Testis (tissue), 3 donors: ENCODE data around the gene DBF4B. TPM values are rescaled to one million over a fixed set of nuclear protein-coding genes. Genes with fewer than 3 reads are reported as not detected.

Experiments used
- DNase-seq: peaks from one replicate; pipeline ENCODE4 v3.0.0-alpha.2; 2019
- H3K27ac ChIP-seq, 2 donors: fragments of 200-600 bp; sonication (generic); one replicate each; pipeline ENCODE4 v1.5.1; 2019
- H3K27me3 ChIP-seq: fragments of 200-600 bp; sonication (generic); one replicate; pipeline ENCODE4 v1.5.1; 2019
- H3K36me3 ChIP-seq: fragments of 200-600 bp; sonication (generic); one replicate; pipeline ENCODE4 v1.5.1; 2017; ENCODE audit warnings: low read depth; ENCODE audit errors: missing control alignments
- H3K4me1 ChIP-seq: fragments of 200-600 bp; sonication (generic); one replicate; pipeline ENCODE4 v1.5.1; 2019
- H3K4me3 ChIP-seq, 2 donors: fragments of 200-600 bp; sonication (generic); one replicate each; pipeline ENCODE4 v1.5.1; 2017 to 2019
- H3K9me3 ChIP-seq: fragments of 200-600 bp; sonication (generic); one replicate; pipeline ENCODE4 v1.5.1; 2017
- POLR2A ChIP-seq: fragments of 450-650 bp; IDR thresholded peaks from one replicate; pipeline ENCODE4 v1.6.1; 2017; ENCODE audit warnings: antibody characterized with exemption, mild to moderate bottlenecking, moderate library complexity
- WGBS, 2 donors: methylation state at CpG; one replicate each; pipeline ENCODE4 v1.1.5; 2018; 5-methylcytosine and 5-hydroxymethylcytosine counted together
- intact Hi-C: fragments of 100-400 bp; cut with DNase I; formaldehyde crosslinking; loops from one replicate; pipeline ENCODE4 v1.15.1; 2023; ENCODE audit warnings: low total_unique reads
- polyA plus RNA-seq: library from polyadenylated mRNA; stranded (reverse); fragments of 350-450 nt; fragmentation: Illumina TruSeq; extraction: RNeasy Lipid Tissue Mini Kit (QIAGEN cat#74804); gene quantifications from one replicate; pipeline ENCODE4 v1.2.3, GENCODE V29; 2014; ENCODE audit warnings: low read depth, low replicate concordance; ENCODE audit not compliant: insufficient read depth
- total RNA-seq, 2 donors: library from RNA; depleted of rRNA; stranded (reverse); fragments of >200 nt; gene quantifications; one replicate each; pipeline ENCODE4 v1.2.3, GENCODE V29; 2016
- TF ChIP-seq, protein P1 (sequence below), 3 experiments: fragments of 450-650 bp in 2 of 3; fragments of 200-600 bp in 1 of 3; sonication (generic) in 1 of 3; IDR thresholded peaks; one replicate each; pipeline ENCODE4 v1.5.1; 2016 to 2019; ENCODE audit warnings: antibody characterized with exemption in 3 of 3, mild to moderate bottlenecking in 2 of 3, moderate library complexity in 1 of 3

Gene DBF4B
- total and polyA plus RNA-seq, 3 donors from 2014 or later: 47.3 to 55.1 (median 50.2) TPM

DNA sequence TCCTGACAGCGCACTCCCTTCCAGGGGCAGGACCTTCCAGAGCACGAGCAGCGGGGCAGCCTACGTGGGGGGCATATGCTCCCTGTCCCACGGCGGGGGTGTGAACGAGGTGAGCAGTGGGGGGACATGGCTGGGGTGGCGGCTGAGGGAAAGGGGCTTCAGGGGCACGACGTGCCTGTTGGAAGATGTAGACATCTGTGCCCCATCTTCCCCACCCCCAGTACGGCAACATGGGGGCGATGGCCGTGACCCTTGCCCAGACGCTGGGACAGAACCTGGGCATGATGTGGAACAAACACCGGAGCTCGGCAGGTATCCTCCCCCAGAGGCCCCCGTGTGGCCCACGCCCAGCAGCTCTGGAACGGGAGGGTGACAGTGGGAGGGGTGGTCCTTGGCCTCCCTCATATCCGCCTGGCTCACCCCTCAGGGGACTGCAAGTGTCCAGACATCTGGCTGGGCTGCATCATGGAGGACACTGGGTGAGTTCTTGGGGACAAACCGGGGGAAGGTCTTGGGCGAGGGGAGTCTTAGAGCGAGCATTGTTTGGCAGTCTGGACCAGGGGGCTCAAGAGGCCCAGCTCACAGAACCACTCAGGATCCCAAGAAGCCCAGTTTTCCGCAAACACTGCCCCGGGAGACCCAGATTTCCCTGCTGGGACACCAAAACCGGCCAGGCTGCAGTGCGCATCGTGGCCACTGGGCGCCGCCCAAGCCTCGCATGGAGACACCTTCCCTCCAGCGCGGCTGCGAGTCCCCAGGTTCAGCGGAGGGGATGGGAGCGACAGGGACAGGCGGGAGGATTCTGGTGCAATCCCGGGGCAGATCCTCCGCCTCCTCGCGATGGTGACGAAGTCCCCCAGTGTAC, 66.0 kb downstream of the DBF4B start:
- peak; percentile 94 for DNase-seq
- no peak for TF ChIP-seq POLR2A
- TF ChIP-seq, protein P1, sequence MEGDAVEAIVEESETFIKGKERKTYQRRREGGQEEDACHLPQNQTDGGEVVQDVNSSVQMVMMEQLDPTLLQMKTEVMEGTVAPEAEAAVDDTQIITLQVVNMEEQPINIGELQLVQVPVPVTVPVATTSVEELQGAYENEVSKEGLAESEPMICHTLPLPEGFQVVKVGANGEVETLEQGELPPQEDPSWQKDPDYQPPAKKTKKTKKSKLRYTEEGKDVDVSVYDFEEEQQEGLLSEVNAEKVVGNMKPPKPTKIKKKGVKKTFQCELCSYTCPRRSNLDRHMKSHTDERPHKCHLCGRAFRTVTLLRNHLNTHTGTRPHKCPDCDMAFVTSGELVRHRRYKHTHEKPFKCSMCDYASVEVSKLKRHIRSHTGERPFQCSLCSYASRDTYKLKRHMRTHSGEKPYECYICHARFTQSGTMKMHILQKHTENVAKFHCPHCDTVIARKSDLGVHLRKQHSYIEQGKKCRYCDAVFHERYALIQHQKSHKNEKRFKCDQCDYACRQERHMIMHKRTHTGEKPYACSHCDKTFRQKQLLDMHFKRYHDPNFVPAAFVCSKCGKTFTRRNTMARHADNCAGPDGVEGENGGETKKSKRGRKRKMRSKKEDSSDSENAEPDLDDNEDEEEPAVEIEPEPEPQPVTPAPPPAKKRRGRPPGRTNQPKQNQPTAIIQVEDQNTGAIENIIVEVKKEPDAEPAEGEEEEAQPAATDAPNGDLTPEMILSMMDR (IDR thresholded peaks at IDR 0.05): peak; percentile 94 to 99 (median 98)
- Histone ChIP-seq H3K27ac (no peak overlapping the region), H3K27me3 (no peaks in the 10 kb centered on the region), H3K4me1 (peaks cover 6% of the 10 kb centered on the region), H3K36me3 (no peaks in the 10 kb centered on the region), H3K9me3 (no peaks in the 10 kb centered on the region), H3K4me3 (peak overlapping the region; percentile 37 to 59)
- intact Hi-C loops: loop anchor here (5.0 to 10.0 kb wide), 3 partner anchors 88 to 350 kb away; no protein-coding TSS in a partner anchor
- WGBS, 2 donors: 23 to 26% methylated on average over 13 to 42 of the region's 42 CpGs

DNA sequence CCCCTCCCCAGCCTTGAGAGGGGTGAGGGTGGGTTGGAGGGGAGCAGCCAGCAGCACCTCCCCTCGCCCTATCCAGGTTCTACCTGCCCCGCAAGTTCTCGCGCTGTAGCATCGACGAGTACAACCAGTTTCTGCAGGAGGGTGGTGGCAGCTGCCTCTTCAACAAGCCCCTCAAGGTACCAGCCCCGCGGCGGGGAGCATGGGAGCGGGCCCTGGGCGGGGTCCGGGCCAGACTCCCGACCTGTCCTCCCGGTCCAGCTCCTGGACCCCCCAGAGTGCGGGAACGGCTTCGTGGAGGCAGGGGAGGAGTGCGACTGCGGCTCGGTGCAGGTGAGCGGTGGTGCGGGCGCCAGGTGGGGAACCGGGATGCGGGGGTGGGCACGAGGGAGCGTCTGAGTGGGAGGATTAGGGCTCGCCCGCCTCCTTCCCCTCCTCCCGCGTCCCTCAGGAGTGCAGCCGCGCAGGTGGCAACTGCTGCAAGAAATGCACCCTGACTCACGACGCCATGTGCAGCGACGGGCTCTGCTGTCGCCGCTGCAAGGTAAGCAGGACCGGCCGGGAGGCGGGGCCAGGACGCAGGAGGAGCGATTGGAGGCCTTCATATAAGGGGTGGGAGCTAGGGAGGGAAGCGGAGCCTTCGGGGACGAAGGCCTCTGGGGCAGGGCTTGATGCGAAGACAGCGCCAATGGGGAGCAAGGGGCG, 66.8 kb downstream of the DBF4B start:
- H3K4me1 ChIP-seq: peaks cover 6% of the 10 kb centered on the region
- TF ChIP-seq, protein P1 (IDR thresholded peaks at IDR 0.05): peak in 1 of 3 experiments; percentile 9
- no peak for TF ChIP-seq POLR2A
- no peaks in the 10 kb centered on the region for H3K9me3 ChIP-seq
- 0% methylated on average over 18 to 49 of the region's 50 CpGs for WGBS, 2 donors
- intact Hi-C loops: loop anchor here (5.0 to 10.0 kb wide), 3 partner anchors 87 to 350 kb away; no protein-coding TSS in a partner anchor
- DNase-seq: peak; percentile 97
- peak overlapping the region; percentile 37 to 59 for H3K4me3 ChIP-seq
- H3K27me3 ChIP-seq: no peaks in the 10 kb centered on the region
- no peaks in the 10 kb centered on the region for H3K36me3 ChIP-seq
- no peak overlapping the region for H3K27ac ChIP-seq

DNA sequence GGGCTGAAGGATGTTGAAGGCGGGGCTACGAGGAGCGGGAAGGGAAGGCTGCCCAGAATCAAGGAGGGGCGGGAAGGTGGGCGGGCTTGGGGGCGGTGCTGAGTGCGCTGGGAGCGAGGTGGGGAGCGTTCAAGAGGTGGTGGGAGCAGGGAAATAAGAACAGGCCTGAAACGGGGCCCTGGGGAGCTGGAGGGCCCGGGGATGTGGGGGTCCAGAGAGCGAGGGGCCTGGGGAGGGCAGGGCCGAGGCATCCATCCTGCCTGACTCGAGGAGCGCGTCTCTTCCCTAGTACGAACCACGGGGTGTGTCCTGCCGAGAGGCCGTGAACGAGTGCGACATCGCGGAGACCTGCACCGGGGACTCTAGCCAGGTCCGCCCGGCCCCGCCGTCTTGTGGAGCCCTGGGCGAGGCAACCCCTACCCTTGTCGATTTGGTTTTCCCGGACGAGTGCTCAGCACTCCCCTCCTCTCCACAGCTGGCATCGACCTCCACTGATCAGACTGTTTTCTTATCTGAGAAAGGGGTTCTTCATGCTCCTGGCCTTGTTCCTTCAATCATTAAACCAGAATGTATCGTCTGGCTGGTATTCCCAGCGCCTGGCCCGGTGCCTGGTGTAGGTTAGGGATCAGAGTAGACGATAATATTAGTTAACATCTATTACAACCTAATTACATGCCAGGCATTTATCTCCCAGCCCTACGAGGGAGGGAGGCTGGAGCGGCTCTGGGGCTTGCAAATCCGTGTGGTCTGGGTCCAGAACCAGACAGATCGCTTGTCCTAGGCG, 67.6 kb downstream of the DBF4B start:
- Histone ChIP-seq H3K4me3 (peak overlapping the region; percentile 37 to 59), H3K9me3 (no peaks in the 10 kb centered on the region), H3K36me3 (no peaks in the 10 kb centered on the region), H3K4me1 (peaks cover 6% of the 10 kb centered on the region), H3K27ac (peak overlapping the region in 1 of 2 donors; percentile 18), H3K27me3 (no peaks in the 10 kb centered on the region)
- 6 to 9% methylated on average over 41 to 42 of the region's 43 CpGs for WGBS, 2 donors
- TF ChIP-seq, protein P1 (IDR thresholded peaks at IDR 0.05): no peak
- intact Hi-C loops: loop anchor here (5.0 to 10.0 kb wide), 3 partner anchors 86 to 349 kb away; no protein-coding TSS in a partner anchor
- peak; percentile 38 for DNase-seq

DNA sequence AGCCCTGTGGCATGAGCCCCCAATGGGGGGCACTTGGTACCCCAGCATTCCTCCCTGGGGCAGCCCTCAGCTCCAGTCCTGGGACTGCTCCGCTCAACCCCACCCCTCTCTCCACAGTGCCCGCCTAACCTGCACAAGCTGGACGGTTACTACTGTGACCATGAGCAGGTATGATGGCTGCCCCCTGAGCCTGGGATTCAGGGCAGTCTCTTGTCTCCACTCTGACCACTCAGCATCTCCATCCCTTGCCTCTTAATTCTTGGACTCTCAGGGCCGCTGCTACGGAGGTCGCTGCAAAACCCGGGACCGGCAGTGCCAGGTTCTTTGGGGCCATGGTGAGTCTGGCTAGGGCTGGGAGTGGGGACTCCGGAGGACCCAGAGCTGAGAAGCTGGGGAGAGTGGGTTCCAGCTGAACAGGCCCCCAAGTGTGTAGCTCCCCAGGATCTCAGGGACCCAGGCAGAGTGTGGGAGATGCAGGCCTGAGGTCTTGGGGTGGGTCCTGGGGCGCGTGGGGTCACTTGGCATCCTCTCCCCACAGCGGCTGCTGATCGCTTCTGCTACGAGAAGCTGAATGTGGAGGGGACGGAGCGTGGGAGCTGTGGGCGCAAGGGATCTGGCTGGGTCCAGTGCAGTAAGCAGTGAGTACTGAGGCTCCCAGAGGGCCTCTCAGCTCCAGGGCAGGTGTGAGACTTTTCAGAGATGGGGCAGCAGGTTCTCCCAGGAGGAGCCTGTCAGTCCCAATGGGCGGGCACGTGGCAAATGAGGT, 68.3 kb downstream of the DBF4B start:
- TF ChIP-seq, protein P1 (IDR thresholded peaks at IDR 0.05): no peak
- no peak for TF ChIP-seq POLR2A
- Histone ChIP-seq H3K4me1 (peaks cover 10% of the 10 kb centered on the region), H3K4me3 (no peak overlapping the region), H3K27ac (no peak overlapping the region), H3K27me3 (no peaks in the 10 kb centered on the region), H3K36me3 (no peaks in the 10 kb centered on the region), H3K9me3 (no peaks in the 10 kb centered on the region)
- WGBS, 2 donors: 74 to 81% methylated on average over 17 to 19 of the region's 19 CpGs
- intact Hi-C loops: loop anchor here (5.0 to 10.0 kb wide), 3 partner anchors 85 to 348 kb away; no protein-coding TSS in a partner anchor
- no peak for DNase-seq
